ENCODE data around the gene RGS12.

DNA sequence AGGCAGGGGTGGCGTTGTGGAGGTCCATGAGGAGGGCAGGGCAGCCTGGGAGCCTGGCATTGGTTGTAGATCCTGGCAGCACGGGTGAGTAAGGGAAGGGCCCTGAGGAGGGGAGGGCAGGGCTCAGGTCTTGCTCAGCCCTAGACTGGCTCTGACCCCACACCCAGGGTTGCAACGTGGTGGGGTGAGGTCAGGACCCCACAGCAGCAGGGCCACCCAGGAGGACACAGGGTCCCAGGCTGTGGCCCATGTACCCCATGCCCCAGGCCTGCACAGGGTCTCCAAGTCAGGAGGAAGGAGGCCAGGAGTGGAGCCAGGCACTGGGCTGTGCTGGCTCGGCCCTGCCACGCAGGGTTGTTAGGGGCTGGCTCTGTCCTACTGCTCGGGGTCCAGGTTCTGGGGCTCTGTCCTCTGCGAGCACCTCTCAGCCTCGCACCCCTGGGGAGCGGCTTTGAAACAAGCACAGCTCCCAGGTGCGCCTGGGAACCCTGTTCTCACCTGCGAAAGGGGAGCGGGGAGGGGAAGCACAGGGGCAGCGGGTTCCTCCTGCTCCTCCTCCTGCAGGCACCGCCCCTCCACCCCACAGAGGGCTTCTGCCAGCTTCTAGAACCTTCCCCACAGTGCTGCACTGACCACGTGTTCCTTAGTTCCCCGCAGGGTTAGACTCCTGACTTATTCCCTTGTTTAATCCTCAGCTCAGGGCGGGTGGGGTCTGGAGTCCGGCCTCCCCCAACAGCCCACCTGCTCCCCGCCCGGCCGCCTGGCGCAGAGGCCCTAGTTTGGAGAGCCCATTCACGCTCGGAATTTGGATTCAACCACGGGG lies 23.5 kb upstream of the RGS12 start:
- no peak for TF ChIP-seq EZH2 (IDR thresholded peaks at IDR 0.05; ENCODE audit: low read length)
- TF ChIP-seq, protein P1, sequence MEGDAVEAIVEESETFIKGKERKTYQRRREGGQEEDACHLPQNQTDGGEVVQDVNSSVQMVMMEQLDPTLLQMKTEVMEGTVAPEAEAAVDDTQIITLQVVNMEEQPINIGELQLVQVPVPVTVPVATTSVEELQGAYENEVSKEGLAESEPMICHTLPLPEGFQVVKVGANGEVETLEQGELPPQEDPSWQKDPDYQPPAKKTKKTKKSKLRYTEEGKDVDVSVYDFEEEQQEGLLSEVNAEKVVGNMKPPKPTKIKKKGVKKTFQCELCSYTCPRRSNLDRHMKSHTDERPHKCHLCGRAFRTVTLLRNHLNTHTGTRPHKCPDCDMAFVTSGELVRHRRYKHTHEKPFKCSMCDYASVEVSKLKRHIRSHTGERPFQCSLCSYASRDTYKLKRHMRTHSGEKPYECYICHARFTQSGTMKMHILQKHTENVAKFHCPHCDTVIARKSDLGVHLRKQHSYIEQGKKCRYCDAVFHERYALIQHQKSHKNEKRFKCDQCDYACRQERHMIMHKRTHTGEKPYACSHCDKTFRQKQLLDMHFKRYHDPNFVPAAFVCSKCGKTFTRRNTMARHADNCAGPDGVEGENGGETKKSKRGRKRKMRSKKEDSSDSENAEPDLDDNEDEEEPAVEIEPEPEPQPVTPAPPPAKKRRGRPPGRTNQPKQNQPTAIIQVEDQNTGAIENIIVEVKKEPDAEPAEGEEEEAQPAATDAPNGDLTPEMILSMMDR (optimal IDR thresholded peaks at IDR 0.05 in 1 of 3, IDR thresholded peaks at IDR 0.05 in 1 of 3, conservative IDR thresholded peaks at IDR 0.05 in 1 of 3; ENCODE audit: extremely low read depth in 1 of 3, insufficient read depth in 2 of 3, low read length in 3 of 3), result no peak

Measured in keratinocyte (primary cell).